Tibial nerve (tissue), 4 donors: ENCODE measurements around the gene KCNQ1.

Experiments used
- CTCF ChIP-seq, 5 experiments: fragments of 200-600 bp in 3 of 5; fragments of 450-650 bp in 2 of 5; sonication (generic) in 3 of 5; IDR thresholded peaks; one replicate each; pipeline ENCODE4 v1.5.1; 2016 to 2019; ENCODE audit warnings: antibody characterized with exemption in 5 of 5, mild to moderate bottlenecking in 3 of 5, moderate library complexity in 2 of 5
- EP300 ChIP-seq, 2 donors: sonication (generic); formaldehyde crosslinking; IDR thresholded peaks; one replicate each; pipeline ENCODE4 v1.6.1; 2017; ENCODE audit warnings: antibody characterized with exemption in 2 of 2, mild to moderate bottlenecking in 1 of 2
- POLR2A ChIP-seq, 2 donors: fragments of 450-650 bp; IDR thresholded peaks; one replicate each; pipeline ENCODE4 v1.6.1; 2017; ENCODE audit warnings: antibody characterized with exemption in 2 of 2, mild to moderate bottlenecking in 2 of 2, moderate library complexity in 2 of 2

- TF ChIP-seq POLR2A (IDR thresholded peaks at IDR 0.05) (no peak), CTCF (IDR thresholded peaks at IDR 0.05) (no peak), EP300 (IDR thresholded peaks at IDR 0.05) (no peak)
Observed at GRCh38 chr11:2458321-2458720, 13.5 kb downstream of the KCNQ1 start.
